H1 (cell line): ENCODE results near the gene STEAP2. TPM values are rescaled to one million over a fixed set of nuclear protein-coding genes. Genes with fewer than 3 reads are reported as not detected.

Experiments used
- CTCF ChIA-PET: fragments of 300-600 bp; sonication (Branson Sonifier 250); formaldehyde crosslinking; loops from one replicate; lab custom pipeline; 2021; ENCODE audit not compliant: partially characterized antibody; lab: Charles Lee
- POLR2A ChIA-PET: fragments of 300-600 bp; sonication (Branson Sonifier 250); formaldehyde crosslinking; loops from one replicate; lab custom pipeline; 2021; ENCODE audit warnings: inconsistent platforms; ENCODE audit not compliant: partially characterized antibody; lab: Charles Lee
- DNase-seq, 2 experiments: peaks; one replicate each; pipeline versions ENCODE4 v3.0.0 to v3.0.0-alpha.2; 2010 to 2022; ENCODE audit warnings: low spot score in 2 of 2, low read depth in 1 of 2, mixed read lengths in 1 of 2
- FAIRE-seq: peaks from 2 replicates; lab custom pipeline; 2011; peaks lifted over from hg19 to GRCh38; lab: Jason Lieb, UNC
- H2AFZ ChIP-seq: 2 replicates; pipeline ENCODE4 v1.8.1; 2012; ENCODE audit warnings: low read length, inconsistent platforms
- H2AK5ac ChIP-seq: 2 replicates; pipeline ENCODE4 v1.6.1; 2013; ENCODE audit warnings: low read depth, low read length
- H2BK120ac ChIP-seq: replicated peaks from 2 replicates; pipeline ENCODE3; 2013; ENCODE audit warnings: low read depth, low read length, inconsistent platforms
- H2BK12ac ChIP-seq: 2 replicates; pipeline ENCODE4 v1.6.1; 2013; ENCODE audit warnings: low read depth, low read length
- H2BK15ac ChIP-seq: 2 replicates; pipeline ENCODE4 v1.6.1; 2013; ENCODE audit warnings: low read length
- H2BK20ac ChIP-seq: 2 replicates; pipeline ENCODE4 v1.6.1; 2013; ENCODE audit warnings: low read length
- H2BK5ac ChIP-seq: 2 replicates; pipeline ENCODE4 v1.6.1; 2013; ENCODE audit warnings: low read depth, low read length
- H3K14ac ChIP-seq: 2 replicates; pipeline ENCODE4 v1.6.1; 2013; ENCODE audit warnings: inconsistent platforms; ENCODE audit not compliant: insufficient read length
- H3K18ac ChIP-seq: 2 replicates; pipeline ENCODE4 v1.6.1; 2013; ENCODE audit warnings: low read length; ENCODE audit errors: extremely low read depth
- H3K23ac ChIP-seq: 2 replicates; pipeline ENCODE4 v1.6.1; 2013; ENCODE audit warnings: inconsistent platforms; ENCODE audit not compliant: insufficient read length
- H3K23me2 ChIP-seq: 2 replicates; pipeline ENCODE4 v1.6.1; 2013; ENCODE audit warnings: low read depth, low read length
- H3K27ac ChIP-seq: 2 replicates; pipeline ENCODE4 v1.6.1; 2011; ENCODE audit warnings: low read depth, low read length, inconsistent platforms
- H3K27me3 ChIP-seq, 4 experiments: replicated peaks in 1 of 4; 1 replicate in 1 of 4; 2 replicates in 3 of 4; pipeline versions ENCODE4 v1.6.1 to v1.8.1; 2011 to 2013; ENCODE audit warnings: low read length in 3 of 4, mild to moderate bottlenecking in 3 of 4, inconsistent platforms in 2 of 4, mixed read lengths in 2 of 4, moderate library complexity in 1 of 4; ENCODE audit not compliant: control insufficient read depth in 3 of 4, insufficient read depth in 3 of 4; ENCODE audit errors: extremely low read depth in 1 of 4
- H3K36me3 ChIP-seq, 4 experiments: 2 replicates each; pipeline versions ENCODE4 v1.6.1 to v1.8.1; 2011 to 2013; ENCODE audit warnings: mild to moderate bottlenecking in 4 of 4, low read length in 3 of 4, moderate library complexity in 2 of 4, control low read depth in 1 of 4, inconsistent platforms in 1 of 4; ENCODE audit not compliant: insufficient read depth in 4 of 4, control insufficient read depth in 2 of 4
- H3K4ac ChIP-seq: replicated peaks from 2 replicates; pipeline ENCODE3; 2013; ENCODE audit warnings: low read length, low read depth, mixed read lengths, inconsistent platforms; ENCODE audit not compliant: insufficient read length
- H3K4me1 ChIP-seq, 4 experiments: replicated peaks in 1 of 4; 1 replicate in 1 of 4; 2 replicates in 3 of 4; pipeline versions ENCODE4 v1.6.1 to v1.8.1; 2011 to 2013; ENCODE audit warnings: low read length in 3 of 4, inconsistent platforms in 2 of 4, mixed read lengths in 1 of 4; ENCODE audit not compliant: insufficient read depth in 4 of 4, control insufficient read depth in 3 of 4
- H3K4me2 ChIP-seq, 2 experiments: 2 replicates each; pipeline versions ENCODE4 v1.6.1 to v1.8.1; 2011 to 2013; ENCODE audit warnings: low read depth in 2 of 2, low read length in 2 of 2, control low read depth in 1 of 2, inconsistent platforms in 1 of 2, mild to moderate bottlenecking in 1 of 2; ENCODE audit not compliant: insufficient read depth in 1 of 2
- H3K4me3 ChIP-seq, 4 experiments: fragments of 200-600, 300-600 bp in 1 of 4; sonication (generic), shearing (Covaris generic), sonication (Bioruptor Twin) in 1 of 4; 2 replicates each; pipeline versions ENCODE4 v1.5.1 to v1.8.1; 2011 to 2016; ENCODE audit warnings: low read length in 4 of 4, low read depth in 3 of 4, control low read depth in 2 of 4, inconsistent platforms in 2 of 4, mild to moderate bottlenecking in 2 of 4, mixed read lengths in 1 of 4, moderate library complexity in 1 of 4; ENCODE audit not compliant: insufficient read depth in 2 of 4; ENCODE audit errors: extremely low read depth in 1 of 4
- H3K56ac ChIP-seq: replicated peaks from 2 replicates; pipeline ENCODE3; 2013; ENCODE audit warnings: low read depth, mild to moderate bottlenecking, mixed read lengths, low read length, inconsistent platforms; ENCODE audit not compliant: insufficient read length
- H3K79me1 ChIP-seq: 2 replicates; pipeline ENCODE4 v1.6.1; 2013; ENCODE audit warnings: low read depth, low read length, control low read depth
- H3K79me2 ChIP-seq, 2 experiments: 2 replicates each; pipeline versions ENCODE4 v1.6.1 to v1.8.1; 2012 to 2013; ENCODE audit warnings: low read length in 2 of 2, mild to moderate bottlenecking in 2 of 2, inconsistent platforms in 1 of 2; ENCODE audit not compliant: insufficient read depth in 2 of 2, control insufficient read depth in 1 of 2
- H3K9ac ChIP-seq, 4 experiments: replicated peaks in 1 of 4; 1 replicate in 1 of 4; 2 replicates in 3 of 4; pipeline versions ENCODE4 v1.6.1 to v1.8.1; 2011 to 2013; ENCODE audit warnings: low read depth in 3 of 4, low read length in 3 of 4, control low read depth in 2 of 4, mild to moderate bottlenecking in 2 of 4, moderate library complexity in 2 of 4, inconsistent platforms in 1 of 4; ENCODE audit errors: extremely low read depth in 1 of 4
- H3K9me3 ChIP-seq, 2 experiments: 2 replicates each; pipeline versions ENCODE4 v1.6.1 to v1.8.1; 2012 to 2013; ENCODE audit warnings: mild to moderate bottlenecking in 2 of 2, moderate library complexity in 2 of 2, control low read depth in 1 of 2, inconsistent platforms in 1 of 2, low read depth in 1 of 2, low read length in 1 of 2, mixed read lengths in 1 of 2; ENCODE audit not compliant: insufficient read depth in 2 of 2
- H4K20me1 ChIP-seq, 2 experiments: replicated peaks in 1 of 2; 2 replicates each; pipeline versions ENCODE3 to v1.8.1; 2011 to 2013; ENCODE audit warnings: inconsistent platforms in 2 of 2, low read length in 2 of 2, mild to moderate bottlenecking in 1 of 2; ENCODE audit not compliant: insufficient read depth in 2 of 2, control insufficient read depth in 1 of 2
- H4K5ac ChIP-seq: 2 replicates; pipeline ENCODE4 v1.6.1; 2013; ENCODE audit warnings: low read length, low read depth, mixed read lengths, inconsistent platforms; ENCODE audit not compliant: insufficient read length
- H4K8ac ChIP-seq: 2 replicates; pipeline ENCODE4 v1.8.0; 2013; ENCODE audit warnings: mild to moderate bottlenecking, moderate library complexity, low read length, inconsistent platforms; ENCODE audit not compliant: insufficient read depth; ENCODE audit errors: extremely low read depth
- H4K91ac ChIP-seq: replicated peaks from 2 replicates; pipeline ENCODE3; 2013; ENCODE audit warnings: low read length, mixed read lengths, inconsistent platforms; ENCODE audit not compliant: insufficient read length
- CEBPB ChIP-seq: IDR thresholded peaks from 2 replicates; pipeline ENCODE4 v1.6.1; 2012; ENCODE audit warnings: low read depth, low read length
- HDAC2 ChIP-seq, 2 experiments: fragments of 300-600 bp in 1 of 2; sonication (generic) in 1 of 2; IDR thresholded peaks; 2 replicates each; pipeline ENCODE4 v1.6.1; 2011 to 2012; ENCODE audit warnings: low read depth in 2 of 2, low read length in 2 of 2, mild to moderate bottlenecking in 2 of 2, moderate library complexity in 2 of 2, borderline replicate concordance in 1 of 2, inconsistent platforms in 1 of 2
- WGBS, 2 experiments: shearing (Covaris generic) in 1 of 2; methylation state at CpG; one replicate each; pipeline versions ENCODE4 v1.1.6 to v1.1.7; 2013 to 2015; ENCODE audit warnings: low lambda C conversion rate in 2 of 2, mixed read lengths in 2 of 2, inconsistent platforms in 1 of 2, low coverage in 1 of 2, missing lambda C conversion rate in 1 of 2; ENCODE audit not compliant: insufficient replicate concordance in 2 of 2, insufficient coverage in 1 of 2, insufficient read length in 1 of 2; ENCODE audit errors: extremely low coverage in 1 of 2, missing lambda C conversion rate in 1 of 2; 5-methylcytosine and 5-hydroxymethylcytosine counted together
- polyA plus RNA-seq, 7 experiments: library from polyadenylated mRNA; depleted of rRNA in 3 of 7; stranded (reverse) in 5 of 7; unstranded in 2 of 7; fragments of >200 nt in 5 of 7; fragments of 200-250 nt in 2 of 7; gene quantifications; 1 replicate in 5 of 7; 2 replicates in 1 of 7; 4 replicates in 1 of 7; pipeline versions ENCODE4 v1.2.1 to v1.2.3, GENCODE V29; 2011 to 2013; ENCODE audit warnings: missing spikeins in 2 of 7, mixed read lengths in 2 of 7
- total RNA-seq: library from RNA; stranded (reverse); fragmentation: NEBNext Ultra II Directional; extraction: Animal tissue kit (Norgen Biotek cat#: 25700); gene quantifications from 2 replicates; pipeline ENCODE4 v1.2.1, GENCODE V29; 2021

The STEAP2 gene
- total and polyA plus RNA-seq, 2 of the 8 experiments (the other 6 are each of a cell fraction or from before 2014, with no cell fraction given), result 13.4 to 18.4 TPM

- Histone ChIP-seq H3K4me1 (no peaks in the 10 kb centered on the region), H2AFZ (no peak overlapping the region), H3K56ac (no peak overlapping the region), H3K23ac (no peak overlapping the region), H3K79me1 (no peaks in the 10 kb centered on the region), H3K4ac (no peak overlapping the region), H3K23me2 (no peaks in the 10 kb centered on the region; the same call in 1 of the 2 replicates), H4K20me1 (no peaks in the 10 kb centered on the region), H4K8ac (no peak overlapping the region), H3K18ac (no peak overlapping the region), H3K36me3 (no peaks in the 10 kb centered on the region), H2BK15ac (no peak overlapping the region), H2AK5ac (no peak overlapping the region), H3K4me2 (no peak overlapping the region), H2BK5ac (no peak overlapping the region), H2BK12ac (no peak overlapping the region), H3K79me2 (no peaks in the 10 kb centered on the region), H2BK20ac (no peak overlapping the region), H4K5ac (no peak overlapping the region), H3K27ac (no peak overlapping the region), H3K27me3 (no peaks in the 10 kb centered on the region), H4K91ac (no peak overlapping the region), H3K9me3 (no peaks in the 10 kb centered on the region), H2BK120ac (no peak overlapping the region), H3K9ac (no peak overlapping the region), H3K4me3 (no peak overlapping the region), H3K14ac (no peak overlapping the region)
- FAIRE-seq, result no peak
- WGBS, 2 experiments, result 89 to 100% methylated on average over 1 to 2 of the region's 2 CpGs
- CTCF ChIA-PET, result interaction anchor here (0.6 kb wide), 1 partner anchor 10 kb away, joined by 3 read pairs; the partner anchor contains the start of gene STEAP2
- TF ChIP-seq HDAC2 (IDR thresholded peaks at IDR 0.05; ENCODE audit: borderline replicate concordance in 1 of 2, low read depth in 2 of 2, low read length in 2 of 2) (no peak), CEBPB (peak; percentile 18; the same call in 1 of the 2 replicates)
- DNase-seq, result no peak
- POLR2A ChIA-PET, result no interaction called here
Measured at GRCh38 chr7:90201500-90202195, 9.9 kb upstream of the STEAP2 start.
